ENCODE measurements around the gene FARS2.

DNA sequence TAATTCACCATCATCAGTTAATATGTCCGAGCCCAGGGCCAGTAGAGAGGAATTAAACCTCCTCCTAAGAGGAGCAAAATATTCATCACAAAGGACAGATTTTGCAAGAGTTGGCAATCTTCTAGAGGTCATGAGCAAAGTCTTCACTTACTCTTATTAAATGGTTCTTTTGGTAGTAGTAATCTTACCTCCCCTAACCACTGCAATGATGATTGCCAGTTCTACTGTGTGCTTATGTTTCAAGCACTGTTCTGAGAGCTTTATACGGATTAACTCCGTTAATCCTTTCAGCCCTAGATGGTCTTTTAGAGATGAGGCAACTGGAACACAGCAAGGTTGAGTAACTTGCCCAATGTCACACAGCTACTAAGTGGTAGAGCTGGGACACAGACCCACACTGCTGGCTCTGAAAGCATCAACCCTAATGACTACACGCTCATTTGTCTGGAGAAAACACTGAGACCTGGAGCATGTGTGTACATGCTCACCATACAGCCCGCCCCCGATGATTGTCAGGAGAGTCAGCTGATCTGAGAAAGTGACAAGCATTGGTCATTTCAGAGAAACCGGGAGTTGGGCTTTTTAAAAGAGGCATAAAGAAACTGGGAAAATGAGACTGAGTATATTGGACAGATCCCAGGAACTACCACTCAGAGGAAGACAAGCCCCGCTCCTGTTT is 469.4 kb downstream of the FARS2 start:
- TF ChIP-seq, protein P1, sequence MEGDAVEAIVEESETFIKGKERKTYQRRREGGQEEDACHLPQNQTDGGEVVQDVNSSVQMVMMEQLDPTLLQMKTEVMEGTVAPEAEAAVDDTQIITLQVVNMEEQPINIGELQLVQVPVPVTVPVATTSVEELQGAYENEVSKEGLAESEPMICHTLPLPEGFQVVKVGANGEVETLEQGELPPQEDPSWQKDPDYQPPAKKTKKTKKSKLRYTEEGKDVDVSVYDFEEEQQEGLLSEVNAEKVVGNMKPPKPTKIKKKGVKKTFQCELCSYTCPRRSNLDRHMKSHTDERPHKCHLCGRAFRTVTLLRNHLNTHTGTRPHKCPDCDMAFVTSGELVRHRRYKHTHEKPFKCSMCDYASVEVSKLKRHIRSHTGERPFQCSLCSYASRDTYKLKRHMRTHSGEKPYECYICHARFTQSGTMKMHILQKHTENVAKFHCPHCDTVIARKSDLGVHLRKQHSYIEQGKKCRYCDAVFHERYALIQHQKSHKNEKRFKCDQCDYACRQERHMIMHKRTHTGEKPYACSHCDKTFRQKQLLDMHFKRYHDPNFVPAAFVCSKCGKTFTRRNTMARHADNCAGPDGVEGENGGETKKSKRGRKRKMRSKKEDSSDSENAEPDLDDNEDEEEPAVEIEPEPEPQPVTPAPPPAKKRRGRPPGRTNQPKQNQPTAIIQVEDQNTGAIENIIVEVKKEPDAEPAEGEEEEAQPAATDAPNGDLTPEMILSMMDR (IDR thresholded peaks at IDR 0.05) = no peak
- TF ChIP-seq POLR2A (IDR thresholded peaks at IDR 0.05) = no peak
